HL-60/S4 treated with phorbol 12-myristate 13-acetate at 8.2 ng/mL for 4 days and 3 days (cell line): Measurements from ENCODE around the gene A4GNT.
"Not testable (repeated sequence)": the region's sequence is repeated elsewhere in the genome, so short reads cannot be mapped to it uniquely, and the experiment has no call there.

Experiments used
- in situ Hi-C: fragments of 300-500 bp; cut with MboI; formaldehyde crosslinking; loops from 2 replicates; pipeline ENCODE4 v1.15.0; 2022; ENCODE audit warnings: low sequenced_read_pairs

Gene A4GNT

DNA sequence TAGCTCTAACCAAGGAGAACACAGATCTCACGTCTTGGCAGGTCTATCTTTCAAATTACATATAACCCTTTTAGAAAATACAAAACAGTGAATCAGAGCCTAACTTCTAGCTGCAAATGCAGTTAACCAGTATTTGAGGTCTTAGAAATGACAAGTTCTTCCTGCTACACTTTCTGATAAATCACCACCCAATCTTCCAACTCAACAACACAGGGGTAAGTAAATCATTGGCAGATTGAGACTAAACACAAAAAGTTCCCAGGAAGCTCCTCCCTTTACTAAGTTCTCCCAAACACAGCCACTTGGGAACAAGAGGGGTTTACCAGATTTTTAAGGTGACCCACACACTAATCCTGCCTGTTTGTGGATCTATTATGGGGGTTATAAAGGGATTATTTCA, at the start of gene A4GNT:
A4GNT (minus strand) TSS at position 152 of the 400 bp plus-strand sequence. CDS start 1,134 bp downstream, outside the sequence.
- in situ Hi-C loops: no loop called here

DNA sequence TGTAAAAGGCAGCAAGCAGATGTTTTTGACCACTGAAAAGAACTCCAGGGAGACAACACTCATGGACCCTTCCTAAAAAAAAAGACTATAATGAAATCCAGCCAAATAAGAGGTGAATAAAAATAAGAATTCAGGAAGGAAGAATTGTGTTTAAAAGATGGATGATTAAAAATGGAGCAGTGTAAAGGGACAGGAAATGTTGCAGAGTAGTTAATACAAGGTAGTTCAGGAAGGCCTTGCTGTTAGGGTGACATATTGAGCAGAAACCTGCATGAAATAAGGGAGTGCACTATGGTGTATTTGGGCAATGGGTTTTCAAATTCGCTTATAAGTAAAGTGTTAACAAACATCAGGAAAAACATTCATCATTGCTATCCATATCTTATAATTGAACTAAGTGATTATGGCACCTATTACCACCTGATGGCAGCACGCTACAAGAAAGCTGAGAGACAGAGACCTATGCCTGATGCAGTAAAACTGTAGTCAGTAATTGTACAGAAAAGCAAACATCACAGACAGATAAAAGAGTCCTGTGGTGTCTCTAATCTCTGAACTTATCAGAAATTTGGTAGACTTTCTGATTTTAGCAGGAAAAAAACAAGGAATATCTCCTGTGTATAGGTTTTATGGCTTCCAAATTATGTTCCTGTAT, 48.3 kb upstream of the A4GNT start:
- in situ Hi-C loops: no loop called here

DNA sequence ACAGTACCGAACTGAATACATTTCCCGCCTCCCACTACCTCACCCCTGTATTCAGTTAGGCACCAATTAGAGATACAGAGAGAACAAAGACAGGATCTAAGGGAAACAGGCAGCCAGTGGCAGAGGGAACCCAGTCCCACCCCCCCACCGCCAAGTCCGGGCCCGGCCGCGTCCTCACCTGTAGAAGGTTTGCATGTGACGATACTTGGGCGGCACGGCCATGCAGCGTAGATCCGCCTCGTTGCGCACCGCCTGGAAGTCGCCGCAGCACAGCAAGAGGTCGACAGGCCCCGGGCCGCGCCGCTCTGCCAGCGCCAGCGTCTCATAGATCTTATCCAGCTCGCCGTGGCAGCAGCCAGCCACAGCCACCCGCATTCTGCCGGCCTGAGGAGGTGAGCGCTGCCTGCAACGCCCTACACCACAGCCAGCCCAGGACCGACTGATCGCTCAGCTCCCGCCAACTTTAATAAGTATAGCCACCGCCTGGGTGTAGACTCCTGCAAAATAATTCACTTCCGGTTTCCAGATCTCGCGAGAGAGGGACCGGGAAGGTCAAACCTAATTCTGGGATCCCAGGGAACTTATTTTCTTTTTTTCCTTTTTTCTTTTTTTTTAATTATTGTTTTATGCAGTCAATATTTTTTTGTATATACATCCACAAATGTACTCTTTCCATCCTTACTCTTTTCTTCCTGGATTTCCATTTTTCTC, 42.4 kb upstream of the A4GNT start, which contains the start of gene DBR1:
DBR1 (minus strand) TSS at position 501 of the 711 bp plus-strand sequence; CDS start at position 375, 126 bp downstream.
- in situ Hi-C loops: no loop called here

DNA sequence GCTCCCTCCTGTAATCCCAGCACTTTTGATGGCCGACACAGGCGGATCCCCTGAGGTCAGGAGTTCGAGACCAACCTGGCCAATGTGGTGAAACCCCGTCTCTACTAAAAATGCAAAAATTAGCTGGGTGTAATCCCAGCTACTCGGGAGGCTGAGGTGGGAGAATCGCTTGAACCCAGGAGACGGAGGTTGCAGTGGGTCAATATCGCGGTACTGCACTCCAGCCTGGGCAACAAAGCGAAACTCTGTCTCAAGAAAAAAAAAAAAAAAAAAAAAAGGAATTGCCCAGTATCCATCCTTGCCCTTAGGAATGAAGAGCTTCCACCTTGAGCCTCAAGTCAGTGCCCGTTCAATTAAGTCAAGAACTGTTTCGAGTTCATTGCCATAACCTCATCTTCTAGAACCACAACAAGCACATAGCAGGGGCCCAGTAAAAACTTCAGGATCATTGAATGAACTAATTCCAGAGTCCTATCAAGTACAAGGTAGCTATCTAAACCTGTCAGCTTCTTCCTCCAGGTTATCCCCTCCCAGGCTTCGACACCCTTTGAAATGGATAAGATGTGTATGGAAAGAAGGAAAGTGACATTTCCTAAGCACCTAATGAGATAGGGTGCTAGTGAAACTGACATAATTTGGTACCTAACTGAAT, 41.7 kb upstream of the A4GNT start:
- in situ Hi-C loops: no loop called here

DNA sequence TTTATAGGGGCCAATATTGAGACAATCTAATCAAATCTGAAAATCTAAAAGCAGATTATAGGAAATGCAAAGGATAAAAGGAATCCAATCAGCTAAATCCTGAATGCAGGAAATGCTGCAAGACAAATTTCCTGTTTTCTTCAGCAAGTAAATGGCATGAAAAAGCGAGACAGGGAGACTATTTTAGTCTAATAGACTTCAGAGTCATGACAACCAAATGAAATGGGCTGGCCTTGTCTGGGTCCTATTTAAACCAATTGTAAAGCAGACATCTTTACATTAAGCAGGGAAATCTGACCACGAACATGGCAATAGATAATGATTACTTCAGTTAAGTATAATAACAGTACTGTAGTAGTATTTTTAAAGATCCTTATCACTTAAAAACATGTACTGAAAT, 40.4 kb upstream of the A4GNT start:
- in situ Hi-C loops: no loop called here

DNA sequence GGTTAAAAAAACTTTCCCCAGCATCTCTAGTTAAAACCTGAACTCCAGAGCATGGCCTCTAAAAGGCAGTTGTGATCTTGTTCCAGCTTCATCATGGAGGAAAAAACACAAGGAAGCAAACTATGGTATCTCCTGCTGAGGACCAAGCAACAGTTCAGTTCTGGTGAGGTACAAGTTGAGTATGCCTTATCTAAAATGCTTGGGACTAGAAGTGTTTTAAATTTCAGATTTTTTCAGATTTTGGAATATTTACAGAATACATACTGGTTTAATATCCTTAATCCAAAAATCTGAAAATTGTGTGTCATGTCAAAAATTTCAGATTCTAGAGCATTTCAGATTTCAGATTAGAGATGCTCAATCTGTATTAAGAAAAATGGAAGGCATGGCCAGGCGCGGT, 32.9 kb upstream of the A4GNT start:
- in situ Hi-C loops: no loop called here

DNA sequence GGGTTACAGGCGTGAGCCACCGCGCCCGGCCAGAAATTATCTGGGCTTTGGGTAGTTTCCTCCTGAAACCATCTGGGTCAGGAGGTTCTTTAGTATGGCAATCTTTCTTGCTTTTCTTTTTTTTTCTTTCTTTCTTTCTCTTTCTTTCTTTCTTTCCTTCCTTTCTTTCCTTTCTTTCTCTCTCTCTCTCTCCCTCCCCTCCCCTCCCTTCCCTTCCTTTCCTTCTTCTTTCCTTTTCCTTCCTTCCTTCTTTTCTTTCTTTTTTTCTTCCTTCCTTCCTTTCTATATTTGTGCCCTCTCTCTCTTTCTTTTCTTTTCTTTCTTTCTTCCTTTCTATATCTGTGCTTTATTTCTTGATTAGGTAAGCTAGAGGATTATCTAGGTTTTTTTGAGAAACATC, 25.6 kb upstream of the A4GNT start:
- in situ Hi-C loops: no loop called here

DNA sequence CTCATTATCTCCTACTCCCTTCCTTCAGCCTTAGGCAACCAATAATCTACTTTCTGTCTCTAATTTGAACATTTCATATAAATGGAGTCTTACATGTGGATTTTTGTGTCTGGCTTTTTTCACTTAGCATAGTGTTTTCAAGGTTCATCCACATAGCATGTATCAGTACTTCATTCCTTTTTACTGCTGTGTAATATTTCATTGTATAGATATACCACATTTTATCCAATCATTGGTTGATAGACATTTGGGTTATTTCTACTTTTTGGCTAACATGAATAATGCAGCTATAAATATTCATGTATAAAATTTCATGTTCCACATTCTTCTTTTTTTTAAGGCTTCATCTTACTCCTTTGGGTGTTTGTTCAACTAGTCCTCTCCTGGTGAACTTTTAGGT, 22.3 kb upstream of the A4GNT start:
- in situ Hi-C loops: no loop called here

DNA sequence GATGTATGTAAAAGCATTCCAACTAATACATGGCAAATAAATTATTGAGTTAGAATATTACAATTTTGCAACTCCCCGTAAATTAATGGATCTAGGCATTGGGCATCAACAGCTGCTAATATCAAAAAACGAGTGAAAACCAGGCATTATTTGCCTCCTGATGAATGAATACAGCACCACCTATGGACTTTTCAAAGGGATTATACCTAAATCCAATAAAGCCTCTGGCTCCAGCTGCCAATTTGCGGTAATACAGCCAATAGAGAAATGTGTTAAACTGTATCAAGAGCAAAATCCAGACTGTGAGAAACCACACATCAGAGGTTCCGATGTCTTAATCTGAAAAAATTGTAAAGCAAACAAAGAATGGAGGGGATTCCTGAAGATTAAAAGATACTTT, 16.3 kb upstream of the A4GNT start:
- in situ Hi-C loops: no loop called here

DNA sequence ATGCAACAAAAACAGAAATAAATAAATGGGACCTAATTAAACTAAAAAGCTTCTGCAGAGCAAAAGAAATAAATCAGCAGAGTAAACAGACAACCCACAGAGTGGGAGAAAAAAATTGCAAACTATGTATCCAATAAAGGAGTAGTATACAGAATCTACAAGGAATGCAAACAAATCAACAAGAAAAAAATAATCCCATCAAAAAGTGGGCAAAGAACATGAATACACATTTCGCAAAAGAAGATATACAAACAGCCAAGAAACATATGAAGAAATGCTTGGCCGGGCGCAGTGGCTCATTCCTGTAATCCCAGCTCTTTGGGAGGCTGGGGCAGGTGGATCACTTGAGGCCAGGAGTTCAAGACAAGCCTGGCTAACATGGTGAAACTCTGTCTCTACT, 10.0 kb upstream of the A4GNT start:
- in situ Hi-C loops: not testable (repeated sequence)

DNA sequence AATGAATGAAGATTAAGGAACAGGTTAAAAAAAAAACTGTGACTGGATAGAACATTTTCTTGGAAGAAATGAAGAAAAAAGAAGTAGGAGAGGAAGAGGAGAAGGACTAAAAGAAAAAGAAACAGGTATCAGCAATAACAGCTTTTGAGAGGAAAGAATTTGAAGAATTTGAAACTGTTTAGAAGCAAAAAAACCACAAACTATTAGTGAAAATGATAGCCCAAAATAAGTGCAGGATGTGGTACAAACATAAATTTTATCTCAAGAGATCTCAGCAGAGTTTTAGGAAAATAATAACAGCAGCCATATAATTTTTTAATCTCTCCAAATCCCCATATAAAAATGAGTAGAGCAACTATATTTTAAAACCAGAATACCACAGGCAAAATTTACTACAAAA, 8.8 kb upstream of the A4GNT start:
- in situ Hi-C loops: no loop called here

DNA sequence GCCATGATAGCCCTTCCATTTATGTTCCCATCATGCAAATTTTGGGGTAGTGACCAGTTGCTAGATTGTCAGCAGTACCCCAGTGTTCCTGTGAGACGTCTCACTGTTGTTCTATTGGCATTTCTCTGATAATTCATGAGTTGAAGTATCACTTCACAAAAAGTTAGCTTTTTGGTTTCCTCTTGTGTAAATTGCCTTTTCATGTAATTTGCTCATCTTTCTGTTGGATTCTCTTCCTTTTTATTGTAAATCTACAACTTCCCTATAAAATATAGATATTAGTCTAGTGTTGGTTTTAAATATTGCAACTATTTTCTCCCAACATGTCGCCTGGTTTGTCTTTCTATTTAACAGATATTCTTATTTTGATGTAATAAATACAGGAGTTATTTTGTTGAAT, 7.5 kb upstream of the A4GNT start:
- in situ Hi-C loops: no loop called here

DNA sequence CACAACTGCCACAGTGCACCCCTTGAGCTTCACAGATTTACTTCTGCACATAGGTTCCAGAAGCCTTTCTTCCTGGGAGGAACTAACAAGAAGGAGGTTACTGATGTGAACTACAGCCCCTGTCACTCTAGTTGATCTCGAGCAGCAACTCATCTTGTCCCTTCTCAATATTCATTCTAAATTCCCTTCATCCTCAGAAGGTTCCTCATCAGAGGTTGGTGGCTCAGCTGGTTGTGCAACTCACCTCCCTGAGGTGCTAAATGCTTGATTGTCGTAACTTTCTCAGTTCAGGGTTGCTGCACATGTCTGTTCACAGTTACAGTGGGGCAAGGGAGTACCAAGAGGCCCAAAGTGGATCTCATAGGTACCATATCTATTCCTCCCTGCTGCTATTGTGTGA, 5.7 kb upstream of the A4GNT start:
- in situ Hi-C loops: no loop called here

DNA sequence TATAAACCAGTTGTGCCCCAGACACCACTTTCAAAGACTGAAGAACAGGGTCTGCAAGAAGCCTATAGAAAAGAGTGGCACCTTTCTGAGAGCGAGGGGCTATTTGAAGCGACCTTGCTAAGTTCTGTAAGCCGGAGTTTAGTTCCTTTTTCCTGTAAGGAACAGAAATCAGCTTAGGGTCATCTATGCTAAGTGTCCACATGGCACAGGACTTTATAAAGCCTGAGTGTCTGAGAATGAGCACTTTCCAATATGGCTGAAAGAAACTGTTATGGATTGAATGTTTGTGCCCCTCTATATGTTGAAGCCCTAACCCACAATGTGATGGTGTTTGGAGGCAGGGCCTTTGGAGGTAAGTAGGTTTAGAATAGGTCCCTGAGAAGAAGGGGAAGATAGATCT, 4.0 kb upstream of the A4GNT start:
- in situ Hi-C loops: no loop called here

DNA sequence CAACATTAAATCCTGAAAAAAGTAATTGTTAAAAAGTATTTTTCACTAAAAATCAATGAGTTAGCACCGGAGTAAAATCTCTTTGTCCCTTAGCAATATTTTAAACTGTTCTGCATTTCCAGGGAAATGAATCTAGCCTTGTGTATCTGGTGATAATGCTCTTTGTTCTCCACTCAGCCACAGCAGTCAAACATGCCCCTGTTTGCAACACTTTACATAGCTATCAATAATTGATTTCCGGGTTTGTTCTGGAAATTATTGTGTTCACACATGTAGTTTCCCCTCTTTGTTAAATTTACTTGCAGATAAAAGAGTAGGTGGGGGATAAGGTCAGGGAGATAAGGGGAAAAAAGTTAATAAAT, 3.6 kb upstream of the A4GNT start:
- in situ Hi-C loops: no loop called here

DNA sequence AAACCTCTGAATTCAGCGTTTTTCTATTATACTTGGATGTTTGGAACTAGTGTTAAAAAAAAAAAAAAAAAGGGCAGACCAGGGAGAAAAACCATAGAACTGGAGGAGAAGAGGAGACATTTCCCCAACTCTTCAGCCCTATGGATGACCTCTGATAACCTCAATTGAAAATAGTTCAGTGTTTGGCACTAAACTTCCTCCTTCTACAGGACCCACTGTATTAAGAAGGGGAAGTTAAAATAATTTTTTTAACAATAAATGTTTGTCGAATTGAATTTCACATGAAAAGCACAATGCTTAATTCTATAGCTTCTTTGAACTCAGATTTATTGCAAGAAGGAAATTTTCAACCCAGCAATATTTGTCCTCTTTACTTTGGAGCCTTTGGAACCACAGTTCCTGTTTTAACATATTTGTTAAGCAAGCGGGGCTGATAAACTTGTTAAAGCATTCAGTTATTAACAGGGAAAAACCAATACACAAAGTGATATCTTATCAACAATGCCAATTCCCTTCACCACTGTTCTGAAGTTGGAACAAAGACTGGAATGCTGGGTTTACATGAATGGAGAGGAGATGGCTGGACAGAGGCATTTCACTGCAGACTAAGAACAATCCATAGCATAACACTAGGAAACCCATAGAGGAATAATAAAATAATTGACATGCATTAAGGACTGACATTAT, 3.1 kb upstream of the A4GNT start:
- in situ Hi-C loops: no loop called here

DNA sequence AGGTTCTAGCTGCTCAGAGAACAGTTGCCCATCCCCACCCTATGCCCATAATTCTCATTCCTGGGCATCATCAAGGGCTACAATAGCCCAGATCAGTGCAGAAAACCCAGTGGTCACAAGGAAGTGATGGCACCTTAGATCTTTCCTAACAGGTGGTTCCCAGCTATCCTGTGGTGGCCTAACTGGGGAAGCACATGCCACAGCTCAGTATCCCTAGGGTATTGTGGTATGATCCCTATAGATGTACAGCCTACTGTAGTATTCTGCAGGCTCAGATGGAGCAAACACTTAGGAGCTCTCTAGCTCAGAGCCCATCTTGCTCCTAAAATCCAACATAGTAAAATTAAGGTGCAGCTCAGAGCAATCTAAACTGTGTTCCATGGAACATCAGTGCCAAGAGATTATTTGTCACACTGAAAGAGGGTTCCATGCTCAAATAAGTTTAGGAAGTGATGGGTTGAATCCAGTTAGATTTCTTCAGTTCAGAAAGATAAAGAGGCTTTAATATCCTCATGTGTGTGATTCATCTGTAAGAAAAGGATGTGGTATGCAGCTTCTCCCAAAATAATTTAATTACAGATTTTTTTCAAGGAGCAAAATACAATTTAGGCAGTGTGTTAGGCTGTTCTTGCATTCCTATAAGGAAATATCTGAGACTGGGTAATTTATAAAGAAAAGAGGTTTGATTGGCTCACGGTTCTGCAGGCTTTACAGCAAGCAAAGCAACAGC, 4.4 kb downstream of the A4GNT start:
- in situ Hi-C loops: no loop called here

DNA sequence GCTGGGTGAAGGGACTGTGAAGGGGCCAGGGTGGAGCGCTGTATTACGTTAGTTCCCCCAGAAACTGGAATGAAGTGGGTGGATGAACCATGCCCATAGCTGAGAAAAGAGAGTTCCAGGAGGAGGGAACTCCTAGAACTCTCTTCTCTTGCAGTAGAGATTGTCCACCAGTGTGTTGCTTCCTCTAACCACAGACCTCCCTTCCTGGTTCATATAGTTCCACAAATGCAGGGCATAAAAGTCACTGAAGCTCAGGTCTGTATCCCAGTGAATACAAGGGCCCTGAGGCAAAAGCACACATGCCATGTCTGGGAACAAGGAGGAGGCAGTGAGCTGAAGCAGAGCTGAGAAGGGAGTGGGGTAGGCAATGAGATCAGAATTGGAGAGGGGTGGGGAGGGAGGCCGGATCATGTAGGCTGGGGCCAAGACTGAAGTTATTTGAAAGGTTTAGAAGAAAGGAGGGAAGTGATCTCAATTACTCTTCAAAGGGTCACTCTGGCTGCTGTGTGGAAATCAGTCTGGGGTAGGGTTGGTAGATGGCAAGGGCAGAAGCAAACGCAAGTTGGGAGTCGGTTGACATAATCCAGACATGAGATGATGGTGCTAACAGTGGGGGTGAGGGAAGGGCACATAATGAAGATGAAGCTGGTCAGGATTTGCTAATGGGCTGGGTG, 6.5 kb downstream of the A4GNT start:
- in situ Hi-C loops: no loop called here

DNA sequence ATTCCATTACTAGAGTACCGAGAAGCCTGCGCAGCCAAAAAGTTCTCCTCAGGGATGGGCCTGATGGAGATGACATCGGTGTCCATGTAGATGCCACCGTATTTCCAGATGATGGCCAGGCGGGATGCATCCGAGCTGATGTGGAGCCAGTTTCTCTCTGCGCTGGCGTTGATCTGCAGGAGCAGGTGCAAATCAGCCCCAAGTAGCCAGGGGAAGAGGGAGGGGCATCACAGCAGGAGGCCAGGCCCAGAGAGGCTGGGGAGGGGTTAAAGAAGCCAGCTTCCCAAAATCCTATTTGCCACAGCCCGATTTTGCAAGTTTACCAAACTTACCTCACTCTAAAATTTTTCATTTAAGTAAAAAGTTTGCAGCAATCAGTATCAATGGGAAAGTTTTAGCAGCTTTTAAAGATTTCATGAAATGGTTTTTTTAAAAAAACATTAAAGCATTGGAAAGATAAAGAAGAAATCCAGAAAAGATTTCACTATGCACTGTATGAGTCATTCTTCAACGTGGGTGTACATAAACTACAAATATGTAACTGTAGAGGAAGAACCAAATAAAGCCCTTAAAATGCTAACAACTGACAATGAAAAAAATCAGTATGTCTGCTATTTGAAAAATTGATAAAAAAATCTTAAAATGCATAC, 7.4 kb downstream of the A4GNT start:
- in situ Hi-C loops: no loop called here

DNA sequence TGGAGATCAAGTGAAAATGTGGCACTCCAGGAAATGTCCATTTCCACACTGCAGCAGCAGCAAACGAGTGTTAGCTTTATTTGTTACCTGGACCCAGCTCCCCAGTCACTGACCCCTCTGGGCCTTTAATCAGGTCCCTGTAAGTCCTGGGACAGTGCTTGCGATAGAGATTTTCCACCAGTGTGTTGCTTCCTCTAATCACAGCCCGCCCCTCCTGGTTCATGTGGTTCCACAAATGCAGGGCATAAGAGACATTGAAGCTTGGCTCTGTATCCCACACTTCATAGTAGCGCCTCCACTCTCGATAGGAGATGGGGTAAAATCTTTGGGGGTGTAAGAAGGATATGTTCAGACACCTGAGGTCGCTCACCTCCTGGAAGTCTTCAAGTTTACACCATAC, 8.0 kb downstream of the A4GNT start:
- in situ Hi-C loops: no loop called here
